Stomach (tissue), 4 donors: ENCODE measurements around the gene TOX3.

Source experiments
- EP300 ChIP-seq: sonication (generic); formaldehyde crosslinking; IDR thresholded peaks from one replicate; pipeline ENCODE4 v1.6.1; 2017; ENCODE audit warnings: antibody characterized with exemption
- POLR2A ChIP-seq, 4 donors: fragments of 450-650 bp; IDR thresholded peaks; one replicate each; pipeline ENCODE4 v1.6.1; 2016; ENCODE audit warnings: antibody characterized with exemption in 4 of 4, control low read depth in 2 of 4, mild to moderate bottlenecking in 1 of 4, moderate library complexity in 1 of 4
- POLR2AphosphoS5 ChIP-seq, 3 donors: sonication (generic); formaldehyde crosslinking; IDR thresholded peaks; one replicate each; pipeline ENCODE4 v1.6.1; 2016; ENCODE audit warnings: antibody characterized with exemption in 3 of 3
- TF ChIP-seq, protein P1 (sequence below), 7 experiments: fragments of 450-650 bp in 4 of 7; fragments of 200-600 bp in 3 of 7; sonication (generic) in 3 of 7; IDR thresholded peaks; one replicate each; pipeline ENCODE4 v1.5.1; 2016 to 2019; ENCODE audit warnings: antibody characterized with exemption in 7 of 7, control low read depth in 2 of 7, mild to moderate bottlenecking in 1 of 7

DNA sequence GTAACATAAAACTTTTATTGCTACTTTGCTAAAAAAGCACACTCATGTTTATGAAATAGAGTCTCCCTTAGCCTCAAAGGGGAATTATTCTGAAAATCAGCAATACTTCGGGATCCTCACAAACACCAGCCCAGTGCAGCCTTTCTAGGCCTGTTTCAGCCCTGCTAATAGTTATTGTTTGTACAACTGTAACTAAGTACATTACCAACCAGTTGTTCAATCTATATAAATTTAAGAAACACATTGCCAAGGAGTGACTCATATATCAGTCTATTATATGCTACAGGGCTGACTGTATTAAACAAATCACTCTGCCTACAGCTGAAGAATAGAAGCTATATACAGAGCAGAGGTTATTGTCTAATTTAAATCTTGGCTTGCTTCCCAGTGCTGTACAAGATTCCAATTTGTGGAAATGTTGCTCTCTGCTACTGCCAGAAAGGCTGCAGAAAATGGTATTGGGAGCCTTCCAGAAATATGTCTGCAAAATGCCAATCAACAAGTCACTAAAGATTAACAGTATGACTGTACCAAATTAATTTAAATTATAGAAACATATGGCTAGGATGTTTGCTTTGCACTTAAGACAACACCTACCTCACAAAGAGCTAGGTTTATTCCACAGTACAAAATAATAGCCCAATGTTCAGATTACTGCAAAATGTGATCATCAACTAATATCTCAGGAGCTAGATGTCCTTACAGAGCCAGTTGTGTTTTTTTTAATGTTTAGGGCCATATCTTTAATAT, 49.7 kb downstream of the TOX3 start:
- TF ChIP-seq POLR2A (IDR thresholded peaks at IDR 0.05): no peak
- TF ChIP-seq, protein P1, sequence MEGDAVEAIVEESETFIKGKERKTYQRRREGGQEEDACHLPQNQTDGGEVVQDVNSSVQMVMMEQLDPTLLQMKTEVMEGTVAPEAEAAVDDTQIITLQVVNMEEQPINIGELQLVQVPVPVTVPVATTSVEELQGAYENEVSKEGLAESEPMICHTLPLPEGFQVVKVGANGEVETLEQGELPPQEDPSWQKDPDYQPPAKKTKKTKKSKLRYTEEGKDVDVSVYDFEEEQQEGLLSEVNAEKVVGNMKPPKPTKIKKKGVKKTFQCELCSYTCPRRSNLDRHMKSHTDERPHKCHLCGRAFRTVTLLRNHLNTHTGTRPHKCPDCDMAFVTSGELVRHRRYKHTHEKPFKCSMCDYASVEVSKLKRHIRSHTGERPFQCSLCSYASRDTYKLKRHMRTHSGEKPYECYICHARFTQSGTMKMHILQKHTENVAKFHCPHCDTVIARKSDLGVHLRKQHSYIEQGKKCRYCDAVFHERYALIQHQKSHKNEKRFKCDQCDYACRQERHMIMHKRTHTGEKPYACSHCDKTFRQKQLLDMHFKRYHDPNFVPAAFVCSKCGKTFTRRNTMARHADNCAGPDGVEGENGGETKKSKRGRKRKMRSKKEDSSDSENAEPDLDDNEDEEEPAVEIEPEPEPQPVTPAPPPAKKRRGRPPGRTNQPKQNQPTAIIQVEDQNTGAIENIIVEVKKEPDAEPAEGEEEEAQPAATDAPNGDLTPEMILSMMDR (IDR thresholded peaks at IDR 0.05): no peak
- peak in 1 of 3 donors; percentile 6 for TF ChIP-seq POLR2AphosphoS5 (IDR thresholded peaks at IDR 0.05)
- TF ChIP-seq EP300: no peak
